ENCODE results near the gene PDP2.

- TF ChIP-seq POLR2A (IDR thresholded peaks at IDR 0.05; ENCODE audit: low read length) (no peak), GATA1 (IDR thresholded peaks at IDR 0.05; ENCODE audit: low read depth, low read length) (no peak)
Measured at GRCh38 chr16:66898933-66899309, 18.6 kb downstream of the PDP2 start.
